HAP-1 (cell line): ENCODE results near the gene CYP1A2.
A peak's percentile ranks its signal among the peaks of the same experiment; 100 is the strongest.

Source experiments
- DNase-seq, 2 experiments: peaks; one replicate each; pipeline ENCODE4 v3.0.0-alpha.2; 2016 to 2020; ENCODE audit warnings: low spot score in 2 of 2
- H3K27me3 ChIP-seq: fragments of 250-450 bp; sonication (Bioruptor Pico); 2 replicates; pipeline ENCODE4 v1.5.1; 2020; ENCODE audit warnings: low read depth, mild to moderate bottlenecking, moderate library complexity
- H3K36me3 ChIP-seq: fragments of 250-450 bp; sonication (Bioruptor Pico); replicated peaks from 2 replicates; pipeline ENCODE4 v1.5.1; 2020; ENCODE audit warnings: mild to moderate bottlenecking
- H3K4me1 ChIP-seq: fragments of 250-450 bp; sonication (Bioruptor Pico); 2 replicates; pipeline ENCODE4 v1.5.1; 2020; ENCODE audit warnings: mild to moderate bottlenecking
- H3K4me3 ChIP-seq: fragments of 250-450 bp; sonication (Bioruptor Pico); 2 replicates; pipeline ENCODE4 v1.5.1; 2020; ENCODE audit warnings: mild to moderate bottlenecking, moderate library complexity
- H3K9me3 ChIP-seq: fragments of 250-450 bp; sonication (Bioruptor Pico); 2 replicates; pipeline ENCODE4 v1.5.1; 2020; ENCODE audit warnings: mild to moderate bottlenecking, moderate library complexity
- in situ Hi-C: fragments of 300-500 bp; cut with MboI; formaldehyde crosslinking; loops from 3 replicates; pipeline ENCODE4 v1.14.3; 2020; ENCODE audit warnings: low sequenced_read_pairs, inconsistent platforms, mixed read lengths

Gene CYP1A2

DNA sequence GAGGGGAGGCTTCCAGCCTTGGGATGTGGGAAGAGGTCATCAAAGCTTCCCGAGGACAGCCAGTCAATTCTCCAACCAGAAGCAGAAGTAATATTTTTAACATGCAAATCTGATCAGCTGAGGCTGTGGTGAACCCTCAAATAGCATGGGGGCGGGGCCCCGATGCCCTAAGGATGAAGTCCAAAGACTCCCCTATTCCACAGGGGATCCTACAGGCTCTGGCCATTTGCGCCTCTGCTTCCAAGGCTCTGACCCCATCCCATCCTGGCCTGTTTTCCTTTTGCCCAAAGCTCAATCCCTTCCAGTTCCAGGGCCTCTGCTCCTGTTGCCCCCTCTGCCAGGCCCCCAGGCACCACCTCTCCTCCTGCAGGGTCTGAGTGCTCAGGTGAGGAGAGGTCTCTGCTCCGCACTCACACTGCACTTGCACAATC lies 26.5 kb downstream of the CYP1A2 start:
- Histone ChIP-seq H3K4me3 (no peak overlapping the region), H3K9me3 (no peaks in the 10 kb centered on the region), H3K27me3 (peaks cover 4% of the 10 kb centered on the region; the same call in 1 of the 2 replicates), H3K36me3 (no peaks in the 10 kb centered on the region), H3K4me1 (peaks cover 21% of the 10 kb centered on the region)
- DNase-seq, result no peak
- in situ Hi-C loops, result loop anchor here (10.0 kb wide), 1 partner anchor 430 kb away; the partner anchor contains the start of gene C15orf39

- H3K9me3 ChIP-seq, result no peaks in the 10 kb centered on the region
- H3K27me3 ChIP-seq, result no peaks in the 10 kb centered on the region
- no peak for DNase-seq
- no peak overlapping the region for H3K4me3 ChIP-seq
- no peaks in the 10 kb centered on the region for H3K36me3 ChIP-seq
- in situ Hi-C loops, result loop anchor here (10.0 kb wide), 1 partner anchor 429 kb away; the partner anchor contains the start of gene C15orf39
- peaks cover 27% of the 10 kb centered on the region for H3K4me1 ChIP-seq
Observed at GRCh38 chr15:74775894-74776293, 27.2 kb downstream of the CYP1A2 start.

DNA sequence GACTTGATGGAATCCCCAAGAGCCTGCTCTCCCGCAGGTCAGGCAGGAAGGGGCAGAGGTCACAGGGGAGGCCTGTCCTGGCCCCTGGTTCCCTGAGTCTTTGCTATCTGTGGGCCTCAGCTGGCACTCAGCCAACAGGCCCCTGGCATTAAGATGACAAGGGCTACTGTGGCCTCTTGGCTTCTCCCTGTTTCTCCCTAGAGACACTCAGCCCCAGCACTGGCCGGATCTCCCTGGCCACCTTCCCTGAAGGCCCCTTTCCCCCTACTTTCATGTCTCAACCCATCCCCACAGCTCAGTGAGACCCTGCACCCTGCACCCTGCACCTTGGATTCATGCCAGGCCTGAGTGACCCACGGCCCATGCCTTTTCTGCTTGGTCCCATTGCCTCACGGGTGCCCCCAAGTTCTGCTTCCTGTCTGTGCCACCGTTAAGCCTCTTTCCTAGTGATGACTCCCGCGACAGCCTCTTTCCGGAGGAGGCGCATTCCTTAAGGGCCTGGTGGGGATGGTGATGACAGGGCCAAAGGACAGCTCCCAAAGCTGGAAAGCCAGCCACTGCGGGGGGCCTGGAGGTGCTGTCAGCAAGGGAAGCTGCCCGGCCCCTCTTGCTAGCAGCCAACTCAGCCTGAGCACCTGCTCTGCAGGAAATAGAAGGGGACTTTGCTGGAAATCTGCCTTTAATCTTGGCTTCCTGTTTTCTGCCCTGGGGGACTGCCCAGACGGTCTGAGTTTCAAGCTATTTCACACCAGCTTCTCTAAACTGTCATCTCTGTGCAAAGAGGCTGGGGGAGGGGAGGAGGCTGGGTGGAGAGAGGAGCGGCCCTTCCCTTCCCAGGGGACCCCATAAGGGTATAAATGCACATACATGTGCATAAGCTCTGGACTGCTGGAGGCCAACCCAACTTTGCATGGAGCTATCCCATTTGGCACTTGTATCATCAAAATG lies 28.4 kb downstream of the CYP1A2 start:
- in situ Hi-C loops, result loop anchor here (10.0 kb wide), 1 partner anchor 428 kb away; the partner anchor contains the start of gene C15orf39
- H3K9me3 ChIP-seq, result no peaks in the 10 kb centered on the region
- peaks cover 30% of the 10 kb centered on the region for H3K4me1 ChIP-seq
- 0 out of 2 replicates have a peak, but pooled peaks cover 4% of the 10 kb centered on the region for H3K36me3 ChIP-seq
- H3K27me3 ChIP-seq, result no peaks in the 10 kb centered on the region
- DNase-seq, result no peak
- H3K4me3 ChIP-seq, result no peak overlapping the region

DNA sequence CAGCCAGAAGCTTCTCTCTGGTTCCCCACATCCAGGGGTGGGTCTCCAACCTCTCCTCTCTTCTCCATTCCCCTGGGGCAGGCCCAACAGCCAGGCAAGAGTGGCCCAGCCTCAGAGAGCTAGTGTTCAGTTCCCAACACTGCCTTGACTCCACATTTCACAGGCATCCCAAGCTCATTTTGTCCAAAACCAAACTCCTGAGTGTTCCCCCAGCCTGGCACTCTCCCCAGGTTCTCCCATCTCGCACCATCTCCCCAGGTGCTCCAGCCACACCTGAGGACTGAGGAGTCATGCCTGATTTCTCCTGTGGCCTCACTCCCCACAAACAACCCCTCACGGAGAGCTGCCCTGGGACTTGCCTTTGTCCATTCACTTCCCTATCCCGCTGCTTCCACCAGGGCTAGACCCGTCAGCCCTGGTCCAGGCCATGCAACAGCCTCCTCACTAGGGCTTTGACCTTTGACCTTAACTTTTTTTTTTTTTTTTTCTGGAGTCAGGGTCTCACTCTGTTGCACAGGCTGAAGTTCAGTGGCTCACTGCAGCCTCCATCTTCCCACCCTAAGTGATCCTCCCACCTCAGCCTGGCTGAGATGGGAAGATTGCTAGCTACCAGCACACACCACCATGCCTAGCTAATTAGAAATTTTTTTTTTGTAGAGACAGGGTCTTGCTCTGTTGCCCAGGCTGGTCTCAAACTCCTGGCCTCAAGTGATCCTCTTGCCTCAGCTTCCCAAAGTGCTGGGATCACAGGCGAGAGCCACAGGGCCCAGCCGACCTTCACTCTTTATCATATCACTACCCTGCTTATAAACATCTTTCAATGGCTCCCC lies 29.3 kb downstream of the CYP1A2 start:
- H3K27me3 ChIP-seq, result no peaks in the 10 kb centered on the region
- H3K36me3 ChIP-seq, result 0 out of 2 replicates have a peak, but pooled peaks cover 4% of the 10 kb centered on the region
- H3K4me1 ChIP-seq, result peaks cover 32% of the 10 kb centered on the region
- no peak overlapping the region for H3K4me3 ChIP-seq
- DNase-seq, result no peak
- in situ Hi-C loops, result loop anchor here (10.0 kb wide), 1 partner anchor 427 kb away; the partner anchor contains the start of gene C15orf39
- no peaks in the 10 kb centered on the region for H3K9me3 ChIP-seq

- no peak overlapping the region for H3K4me3 ChIP-seq
- H3K36me3 ChIP-seq, result peaks cover 8% of the 10 kb centered on the region; the same call in 1 of the 2 replicates
- DNase-seq, result no peak
- in situ Hi-C loops, result loop anchor here (10.0 kb wide), 1 partner anchor 426 kb away; the partner anchor contains the start of gene C15orf39
- peaks cover 36% of the 10 kb centered on the region for H3K4me1 ChIP-seq
- H3K27me3 ChIP-seq, result no peaks in the 10 kb centered on the region
- no peaks in the 10 kb centered on the region for H3K9me3 ChIP-seq
Observed at GRCh38 chr15:74778599-74778970, 29.9 kb downstream of the CYP1A2 start.

GRCh38 chr15:74779162-74779648 lies 30.6 kb downstream of the CYP1A2 start:
- H3K4me1 ChIP-seq, result peaks cover 37% of the 10 kb centered on the region
- in situ Hi-C loops, result loop anchor here (10.0 kb wide), 1 partner anchor 426 kb away; the partner anchor contains the start of gene C15orf39

DNA sequence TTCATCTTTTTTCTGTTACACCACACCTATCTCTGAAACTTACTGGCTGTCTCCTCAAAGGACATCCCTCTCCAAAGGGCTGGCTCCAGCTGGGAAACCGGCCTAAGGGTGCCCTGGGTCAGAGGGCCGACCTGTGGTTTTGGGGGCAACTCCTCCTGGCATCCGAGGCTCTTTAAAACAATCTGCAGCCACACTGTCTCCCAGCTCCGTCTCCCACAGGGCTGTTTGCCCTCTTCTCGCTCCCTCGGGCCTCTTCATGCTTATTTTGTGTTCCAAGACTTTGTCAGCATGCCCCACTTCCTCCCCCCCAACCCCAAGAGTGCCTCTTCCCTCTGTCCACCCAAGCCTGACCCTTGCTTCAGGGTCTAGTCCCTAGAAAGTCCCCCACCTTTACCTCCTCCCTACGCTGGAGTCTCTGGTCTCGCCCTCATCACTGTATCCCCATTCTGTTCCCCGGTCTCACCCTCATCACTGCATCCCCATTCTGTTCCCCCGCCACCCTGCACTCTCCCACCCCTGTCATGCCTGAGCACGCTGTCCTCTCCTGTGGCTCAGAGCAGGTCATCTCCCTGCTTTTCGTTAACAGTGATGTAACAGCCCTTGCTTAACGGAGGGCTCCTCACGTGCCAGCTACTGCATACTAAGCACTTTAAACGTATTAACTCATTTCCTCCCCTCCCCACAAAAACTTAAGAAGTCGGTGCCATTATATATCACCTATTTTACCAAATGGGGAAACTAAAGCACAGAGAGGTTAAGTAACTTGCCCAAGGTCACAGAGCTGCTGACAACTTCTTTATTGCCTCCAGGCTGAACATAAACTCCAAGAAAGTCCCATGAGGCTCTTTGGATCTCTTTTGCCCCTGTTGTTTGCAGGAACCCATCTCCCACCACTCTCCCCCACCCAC lies 32.1 kb downstream of the CYP1A2 start:
- H3K4me3 ChIP-seq, result peak overlapping the region; percentile 66
- no peaks in the 10 kb centered on the region for H3K27me3 ChIP-seq
- peaks cover 40% of the 10 kb centered on the region for H3K4me1 ChIP-seq
- no peak for DNase-seq
- H3K9me3 ChIP-seq, result no peaks in the 10 kb centered on the region
- H3K36me3 ChIP-seq, result peaks cover 27% of the 10 kb centered on the region
- in situ Hi-C loops, result no loop called here

More at GRCh38 chr15:74779162-74779648, 30.6 kb downstream of the CYP1A2 start:
- peaks cover 14% of the 10 kb centered on the region; the same call in 1 of the 2 replicates for H3K36me3 ChIP-seq
- H3K4me3 ChIP-seq, result no peak overlapping the region
- H3K27me3 ChIP-seq, result no peaks in the 10 kb centered on the region
- no peaks in the 10 kb centered on the region for H3K9me3 ChIP-seq
- DNase-seq, result no peak

DNA sequence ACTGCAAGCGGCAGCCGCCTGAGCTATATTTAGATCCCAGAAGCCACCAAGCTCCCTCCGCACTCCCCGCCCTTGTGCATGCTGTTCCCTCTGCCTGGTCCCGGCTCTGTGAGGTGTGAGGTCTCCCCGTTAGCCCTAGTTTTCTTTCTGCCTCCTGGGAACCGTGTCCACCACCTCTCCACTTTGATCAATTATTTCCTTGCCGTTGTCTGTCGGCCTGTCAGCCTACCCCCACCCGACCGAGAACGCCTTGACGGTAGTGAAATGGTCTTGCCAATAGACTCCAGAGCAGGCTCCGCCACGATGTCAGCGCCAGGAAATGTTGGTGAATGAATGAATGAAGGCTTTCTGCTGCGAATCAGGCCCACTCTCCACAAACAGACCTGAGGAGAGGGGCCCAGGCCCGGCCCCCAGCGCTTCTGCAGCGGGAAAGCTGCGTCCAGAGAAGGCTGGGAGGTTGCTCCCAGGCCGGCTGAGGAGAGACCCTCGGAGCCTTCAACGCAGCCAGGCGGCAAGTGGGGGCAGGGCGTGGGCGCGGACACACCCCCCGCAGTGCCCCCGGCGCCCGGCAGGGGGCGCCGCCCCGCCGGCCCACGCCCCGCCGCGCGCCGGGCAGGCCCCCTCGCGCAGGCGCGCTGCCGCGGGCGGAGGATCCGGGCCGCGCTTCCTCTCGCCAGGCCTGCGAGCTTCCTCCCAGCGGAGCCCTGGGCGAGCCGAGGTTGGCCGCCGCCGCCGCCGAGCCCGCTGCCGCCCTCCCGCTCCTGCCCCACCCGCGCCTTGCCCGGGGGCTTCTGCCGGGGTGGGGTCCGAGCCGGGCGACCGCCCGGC lies 33.0 kb downstream of the CYP1A2 start, which contains the start of gene CSK:
Gene CSK (plus strand): TSS at position 650 of the 828 bp plus-strand sequence. CDS start 16,218 bp downstream, outside the sequence.
- Histone ChIP-seq H3K9me3 (no peaks in the 10 kb centered on the region), H3K36me3 (peaks cover 30% of the 10 kb centered on the region), H3K4me1 (peaks cover 40% of the 10 kb centered on the region), H3K27me3 (no peaks in the 10 kb centered on the region), H3K4me3 (peak within 1 kb of the TSS; percentile 66)
- in situ Hi-C loops, result no loop called here
- DNase-seq, result peak; percentile 81 to 87

- Histone ChIP-seq H3K4me3 (peak overlapping the region; percentile 66), H3K4me1 (peaks cover 42% of the 10 kb centered on the region), H3K36me3 (peaks cover 37% of the 10 kb centered on the region), H3K27me3 (no peaks in the 10 kb centered on the region), H3K9me3 (no peaks in the 10 kb centered on the region)
- DNase-seq, result peak; percentile 65 to 77
- in situ Hi-C loops, result no loop called here
Observed at GRCh38 chr15:74782259-74783071, 33.8 kb downstream of the CYP1A2 start.

GRCh38 chr15:74783072-74783807 lies 34.6 kb downstream of the CYP1A2 start:
- H3K27me3 ChIP-seq, result no peaks in the 10 kb centered on the region
- H3K36me3 ChIP-seq, result peaks cover 42% of the 10 kb centered on the region
- H3K4me1 ChIP-seq, result peaks cover 44% of the 10 kb centered on the region
- in situ Hi-C loops, result no loop called here
- DNase-seq, result peak; percentile 71 to 78
- H3K9me3 ChIP-seq, result no peaks in the 10 kb centered on the region
- peak overlapping the region; percentile 66 for H3K4me3 ChIP-seq

GRCh38 chr15:74783808-74784175 lies 35.1 kb downstream of the CYP1A2 start:
- in situ Hi-C loops, result no loop called here
- Histone ChIP-seq H3K36me3 (peaks cover 45% of the 10 kb centered on the region), H3K9me3 (no peaks in the 10 kb centered on the region), H3K4me3 (peak overlapping the region; percentile 66), H3K4me1 (peaks cover 44% of the 10 kb centered on the region), H3K27me3 (no peaks in the 10 kb centered on the region)
- DNase-seq, result no peak
